HepG2 (cell line): ENCODE measurements around the gene H3-3A. TPM values are rescaled to one million over a fixed set of nuclear protein-coding genes. Genes with fewer than 3 reads are reported as not detected.

Experiments
- AFF4 ChIP-seq: sonication (generic); formaldehyde crosslinking; IDR thresholded peaks from 2 replicates; pipeline ENCODE4 v1.4.0; 2020; ENCODE audit warnings: missing genetic modification reagents
- GTF2F1 ChIP-seq: fragments of 150-350 bp; IDR thresholded peaks from 2 replicates; pipeline ENCODE4 v1.6.1; 2014; ENCODE audit warnings: low read length
- HES4 ChIP-seq: sonication (generic); formaldehyde crosslinking; IDR thresholded peaks from 2 replicates; pipeline ENCODE4 v1.9.0; 2021; ENCODE audit warnings: mild to moderate bottlenecking, missing genetic modification reagents, borderline replicate concordance
- ISX ChIP-seq: sonication (generic); formaldehyde crosslinking; conservative IDR thresholded peaks from 2 replicates; pipeline ENCODE4 v1.5.0; 2020; ENCODE audit warnings: missing genetic modification reagents
- STAT6 ChIP-seq: sonication (generic); formaldehyde crosslinking; IDR thresholded peaks from 2 replicates; pipeline ENCODE4 v1.4.0; 2020; ENCODE audit warnings: missing genetic modification reagents, mild to moderate bottlenecking, borderline replicate concordance
- TFE3 ChIP-seq: IDR thresholded peaks from 2 replicates; pipeline ENCODE4 v1.6.1; 2016
- ZNF230 ChIP-seq: sonication (generic); formaldehyde crosslinking; IDR thresholded peaks from 2 replicates; pipeline ENCODE4 v1.4.0; 2020; ENCODE audit warnings: mild to moderate bottlenecking, missing genetic modification reagents
- ZNF331 ChIP-seq: sonication (generic); formaldehyde crosslinking; IDR thresholded peaks from 2 replicates; pipeline ENCODE4 v1.4.0; 2020; ENCODE audit warnings: missing genetic modification reagents
- ZNF407 ChIP-seq: sonication (generic); formaldehyde crosslinking; IDR thresholded peaks from one replicate; pipeline ENCODE4 v1.5.1; 2020; ENCODE audit warnings: mild to moderate bottlenecking, missing genetic modification reagents; ENCODE audit errors: not compliant biosample characterization
- ZNF431 ChIP-seq: sonication (generic); formaldehyde crosslinking; IDR thresholded peaks from 2 replicates; pipeline ENCODE4 v1.9.0; 2022; ENCODE audit warnings: missing genetic modification reagents, low read depth, mild to moderate bottlenecking, borderline replicate concordance
- polyA plus RNA-seq, 8 experiments: library from polyadenylated mRNA; depleted of rRNA in 3 of 8; stranded (reverse) in 7 of 8; unstranded in 1 of 8; fragments of >200 nt; fragmentation: Illumina TruSeq in 4 of 8; extraction: Trizol in 4 of 8; gene quantifications; 2 replicates each; pipeline versions ENCODE4 v1.2.1 to v1.2.3, GENCODE V29; 2011 to 2016; ENCODE audit warnings: low read depth in 4 of 8, missing spikeins in 1 of 8, mixed read lengths in 1 of 8; ENCODE audit not compliant: insufficient read depth in 1 of 8
- total RNA-seq, 5 experiments: library from RNA; depleted of rRNA; stranded (reverse); fragments of >200 nt; fragmentation: Illumina TruSeq; extraction: Trizol; gene quantifications; 2 replicates each; pipeline ENCODE4 v1.2.3, GENCODE V29; 2016; ENCODE audit warnings: low read depth in 1 of 5

The H3-3A gene
- total and polyA plus RNA-seq, 2 of the 13 experiments (the other 11 are each of a cell fraction or from before 2014, with no cell fraction given): 221 to 320 TPM

GRCh38 chr1:226110249-226111097 lies 48.0 kb downstream of the H3-3A start (continued):
- no peak for TF ChIP-seq STAT6
- no peak for TF ChIP-seq ZNF431 (CRISPR knock-in tag)
- TF ChIP-seq ISX (CRISPR knock-in tag): no peak
- TF ChIP-seq HES4 (CRISPR knock-in tag): no peak
- TF ChIP-seq ZNF230 (CRISPR knock-in tag): no peak
- TF ChIP-seq ZNF407 (CRISPR knock-in tag): no peak
- TF ChIP-seq AFF4 (CRISPR knock-in tag): no peak
- TF ChIP-seq ZNF331 (CRISPR knock-in tag): no peak
- TF ChIP-seq GTF2F1: no peak
- no peak for TF ChIP-seq TFE3 (CRISPR knock-in tag)
